Activated CD8-positive, alpha-beta memory T cell treated with anti-CD3 and anti-CD28 coated beads, Interleukin-2, amount 50 U/mL, for 1 hour (primary cell): Measurements from ENCODE around the gene CPN2.
A peak's percentile ranks its signal among the peaks of the same experiment; 100 is the strongest.

Source experiments
- DNase-seq: peaks from one replicate; pipeline ENCODE4 v3.0.0-alpha.2; 2020; ENCODE audit errors: extremely low read depth

Gene CPN2

DNA sequence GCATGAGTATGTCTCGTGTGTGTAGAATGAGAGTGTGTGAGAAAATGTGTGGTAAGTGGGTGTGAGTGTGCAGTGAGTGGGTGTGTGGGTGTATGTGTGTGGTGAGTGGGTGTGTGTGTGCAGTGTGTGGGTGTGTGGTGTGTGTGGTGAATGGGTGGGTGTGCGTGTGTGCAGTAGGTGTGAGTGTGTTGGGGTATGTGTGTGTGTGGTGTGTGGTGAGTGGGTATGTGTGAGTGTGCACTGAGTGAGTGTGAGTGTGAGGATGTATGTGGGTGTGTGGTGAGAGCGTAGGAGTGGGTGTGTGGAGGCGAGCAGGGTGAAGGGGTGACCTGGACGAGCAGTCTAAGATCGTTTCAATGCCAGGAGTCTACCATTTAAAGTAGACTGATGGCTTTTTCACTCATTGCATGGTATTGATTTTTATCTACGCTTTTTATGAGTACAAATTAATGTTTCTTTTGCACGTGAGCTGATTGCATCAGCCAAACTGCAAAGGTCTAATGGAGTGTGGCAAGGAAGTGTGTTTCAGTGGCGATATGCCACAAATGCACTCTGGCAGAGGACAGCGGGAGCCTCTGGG lies 1.6 kb upstream of the CPN2 start:
- DNase-seq: no peak

DNA sequence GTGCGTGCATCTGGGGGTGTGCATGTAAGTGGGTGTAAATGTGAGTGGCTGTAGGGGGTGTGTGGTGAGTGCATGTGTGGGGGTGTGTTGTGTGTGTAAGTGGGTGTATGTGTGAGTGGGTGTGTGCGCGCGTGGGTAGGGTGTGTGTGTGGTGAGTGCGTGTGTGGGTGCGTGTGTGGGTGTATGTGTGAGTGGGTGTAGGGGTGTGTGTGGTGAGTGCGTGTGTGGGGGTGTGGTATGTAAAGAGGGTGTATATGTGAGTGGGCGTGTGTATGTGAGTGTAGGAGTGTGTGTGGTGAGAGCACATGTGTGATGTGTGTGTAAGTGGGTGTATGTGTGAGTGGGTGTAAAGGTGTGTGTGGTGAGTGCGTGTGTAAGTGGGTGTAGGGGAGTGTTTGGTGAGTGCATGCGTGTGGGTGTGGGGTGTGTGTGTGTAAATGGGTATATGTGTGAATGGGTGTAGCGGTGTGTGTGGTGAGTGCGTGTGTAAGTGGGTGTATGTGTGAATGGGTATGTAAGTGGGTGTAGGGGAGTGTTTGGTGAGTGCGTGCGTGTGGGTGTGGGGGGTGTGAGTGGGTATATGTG lies 916 bp upstream of the CPN2 start:
- no peak for DNase-seq

DNA sequence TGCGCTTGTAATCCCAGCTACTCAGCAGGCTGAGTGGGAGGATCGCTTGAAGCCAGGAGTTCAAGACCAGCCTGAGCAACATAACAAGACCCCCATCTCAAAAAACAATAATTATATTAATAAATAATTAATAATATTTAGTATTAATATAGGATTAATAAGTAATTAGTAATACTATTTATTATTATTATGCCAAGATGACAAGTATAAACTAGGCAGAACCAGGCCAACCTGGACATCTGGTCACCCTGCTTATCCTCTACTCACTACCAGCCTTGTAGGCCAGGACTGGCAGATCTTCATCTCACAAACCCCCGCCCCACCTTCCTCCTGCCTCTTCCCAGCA lies 429 bp downstream of the CPN2 start:
- no peak for DNase-seq

DNA sequence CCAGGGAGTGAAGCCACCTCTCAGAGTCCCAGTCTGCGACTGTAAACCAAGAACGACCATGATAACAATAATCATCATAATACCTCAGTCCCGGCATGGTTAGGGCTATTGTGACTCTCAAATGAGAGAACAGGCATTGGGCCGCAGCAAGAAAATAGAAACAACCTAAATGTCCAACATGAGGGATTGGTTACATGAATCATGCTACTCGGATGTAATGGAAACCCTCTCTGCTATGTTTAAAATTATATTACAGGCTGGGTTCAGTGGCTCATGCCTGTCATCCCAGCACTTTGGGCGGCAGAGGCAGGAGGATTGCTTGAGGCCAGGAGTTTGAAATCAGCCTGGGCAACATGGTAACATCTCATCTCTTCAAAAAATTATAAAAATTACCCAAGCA lies 2.8 kb downstream of the CPN2 start:
- DNase-seq: no peak

DNA sequence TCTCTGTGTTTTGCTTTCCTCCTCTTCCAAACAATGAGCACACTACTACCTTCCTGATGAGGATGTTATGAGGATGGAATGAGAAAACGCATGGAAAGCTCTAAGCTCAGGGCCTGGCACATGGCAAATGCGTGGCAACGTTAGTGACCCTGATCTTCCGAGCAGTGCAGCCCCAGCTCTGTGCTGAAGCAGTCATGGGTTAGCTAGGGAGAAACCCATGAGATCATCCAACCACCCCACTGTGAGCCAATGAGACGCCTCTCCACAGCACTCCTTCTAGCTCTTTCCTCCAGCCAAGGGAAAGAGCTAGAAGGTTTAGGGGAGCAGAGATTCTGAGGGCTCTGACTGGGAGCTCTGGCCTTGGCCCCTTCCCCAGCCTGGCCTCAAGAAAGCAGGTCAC lies 4.5 kb downstream of the CPN2 start:
- no peak for DNase-seq

DNA sequence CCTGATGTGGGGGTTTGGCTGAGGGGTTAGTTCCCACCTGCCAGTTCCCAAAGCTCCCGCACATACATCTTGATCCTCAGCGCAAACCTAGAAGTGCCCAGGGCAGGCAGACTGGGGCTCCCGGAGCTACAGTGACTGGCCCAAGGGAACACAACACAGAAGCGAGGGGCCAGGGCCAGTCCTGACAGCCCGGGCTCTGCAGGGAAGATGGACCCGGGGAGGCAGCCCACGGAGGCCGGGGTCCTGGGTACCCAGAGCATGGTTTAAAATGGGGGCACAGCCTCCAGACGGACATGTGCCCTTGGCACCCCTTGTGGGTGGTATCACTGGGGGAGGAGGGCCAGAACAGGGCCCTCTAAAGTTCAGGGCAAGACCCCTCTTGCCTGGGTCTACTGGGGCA lies 5.1 kb downstream of the CPN2 start:
- DNase-seq: no peak

DNA sequence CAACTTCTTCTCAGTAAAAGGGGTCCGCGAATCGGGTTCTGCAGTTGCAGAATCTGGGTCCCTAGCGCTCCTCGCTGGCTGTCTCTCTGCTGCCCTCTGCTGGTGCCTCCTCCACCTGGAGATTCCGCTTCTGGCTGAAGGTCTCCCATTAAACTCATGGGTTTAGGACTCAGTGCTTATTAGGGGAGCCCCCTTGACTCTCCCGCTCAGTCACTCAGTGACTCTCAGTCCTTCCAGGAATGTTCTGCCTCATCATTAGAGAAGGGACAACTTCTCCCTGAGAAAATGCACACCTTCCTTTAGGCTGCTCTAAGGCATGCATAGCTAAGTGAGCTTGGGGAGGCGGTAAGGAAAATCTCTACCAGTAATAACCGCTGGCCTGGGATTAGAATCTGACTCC lies 7.1 kb downstream of the CPN2 start:
- peak; percentile 18 for DNase-seq

DNA sequence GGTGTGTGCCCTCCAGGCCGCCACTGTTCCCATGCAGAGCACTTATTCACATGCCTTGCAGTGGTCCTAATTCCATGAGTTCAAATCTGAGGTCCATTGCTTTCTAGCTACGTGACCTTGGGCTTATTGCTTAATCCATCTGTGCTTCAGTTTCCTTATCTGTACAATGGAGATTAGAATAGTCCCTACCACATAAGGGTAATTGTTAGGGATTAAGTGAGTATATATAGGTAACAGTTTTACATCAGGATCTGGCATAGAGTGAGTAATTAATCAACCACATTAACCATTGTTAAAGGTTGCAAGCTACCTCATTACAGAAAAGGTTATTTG lies 7.6 kb downstream of the CPN2 start:
- no peak for DNase-seq

DNA sequence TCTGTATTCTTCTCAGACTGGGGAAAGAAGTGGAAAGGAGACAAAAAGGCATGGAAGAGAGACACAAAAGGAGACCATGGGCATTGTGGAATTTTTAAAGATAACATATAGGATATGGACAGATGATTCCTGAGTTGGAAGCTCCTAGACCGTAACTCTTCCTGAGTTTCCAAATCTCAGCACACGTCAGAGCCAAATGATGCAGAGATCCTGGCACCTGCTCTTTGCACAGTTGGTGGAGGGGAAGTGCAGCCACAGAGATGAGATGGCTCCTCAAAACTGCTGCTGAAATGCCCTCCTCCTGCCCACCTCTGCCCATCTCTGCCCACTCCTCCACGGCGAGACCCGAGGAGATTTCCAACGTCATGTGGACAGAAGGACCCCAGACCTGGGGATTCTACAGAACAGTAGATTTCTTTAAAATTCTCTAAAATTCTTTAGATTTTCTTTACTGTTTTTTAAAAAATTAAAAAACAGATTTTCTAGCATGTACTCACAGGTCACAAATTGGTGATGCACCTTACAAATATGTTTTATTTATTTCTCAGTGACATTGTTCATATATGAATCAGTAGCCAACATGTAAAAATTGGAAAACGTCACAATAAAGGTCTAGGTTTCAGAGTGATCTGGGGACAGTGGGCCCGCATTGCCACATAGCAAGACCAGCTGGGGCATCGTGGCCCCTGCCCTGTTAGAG lies 8.1 kb downstream of the CPN2 start:
- no peak for DNase-seq

DNA sequence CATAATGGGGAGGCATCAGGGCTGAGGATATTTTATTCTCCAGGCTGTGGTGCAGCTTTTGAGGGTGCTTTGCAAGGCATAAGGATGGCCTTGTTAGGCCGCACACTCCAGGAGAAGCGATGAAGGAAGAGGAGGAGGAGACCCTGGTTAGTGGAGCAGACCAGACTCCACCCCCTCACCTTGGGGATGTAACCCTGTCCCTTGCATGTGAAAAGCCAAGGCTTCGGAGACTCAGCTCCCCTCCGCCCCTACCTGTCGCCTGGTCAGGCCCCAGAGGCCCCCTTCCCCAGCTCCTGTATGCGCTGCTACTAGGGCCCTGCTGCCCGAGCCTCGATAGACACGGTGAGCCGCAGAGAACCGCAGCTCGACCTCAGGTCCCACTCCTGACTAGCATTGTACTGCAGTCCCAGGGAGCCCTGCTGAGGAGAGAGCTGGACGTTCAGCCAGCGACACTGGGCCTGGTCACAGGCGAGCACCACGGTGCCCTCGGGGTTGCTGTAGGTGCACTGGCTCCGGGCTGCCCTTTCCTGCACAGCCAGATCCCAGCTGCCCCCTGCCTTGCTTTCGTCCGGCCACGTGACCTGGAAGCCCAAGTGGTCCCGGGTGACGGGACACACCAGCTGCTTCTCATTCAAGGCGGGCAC lies 10.2 kb downstream of the CPN2 start:
- no peak for DNase-seq

DNA sequence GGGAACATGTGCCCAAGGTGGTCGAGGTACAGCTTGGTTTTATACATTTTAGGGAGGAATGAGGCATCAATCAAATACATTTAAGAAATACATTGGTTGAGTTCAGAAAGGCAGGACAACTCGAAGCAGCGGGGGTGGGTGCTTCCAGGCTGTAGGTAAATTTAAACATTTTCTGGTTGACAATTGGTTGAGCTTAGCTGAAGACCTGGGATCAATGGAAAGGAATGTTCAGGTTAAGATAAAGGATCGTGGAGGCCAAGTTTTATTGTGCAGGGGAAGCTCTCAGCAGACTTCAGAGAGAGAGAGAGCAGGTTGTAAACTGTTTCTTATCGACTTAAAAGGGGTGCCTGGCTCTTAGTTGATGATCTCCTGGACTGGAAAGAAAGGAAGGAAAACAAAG lies 11.3 kb downstream of the CPN2 start:
- no peak for DNase-seq

DNA sequence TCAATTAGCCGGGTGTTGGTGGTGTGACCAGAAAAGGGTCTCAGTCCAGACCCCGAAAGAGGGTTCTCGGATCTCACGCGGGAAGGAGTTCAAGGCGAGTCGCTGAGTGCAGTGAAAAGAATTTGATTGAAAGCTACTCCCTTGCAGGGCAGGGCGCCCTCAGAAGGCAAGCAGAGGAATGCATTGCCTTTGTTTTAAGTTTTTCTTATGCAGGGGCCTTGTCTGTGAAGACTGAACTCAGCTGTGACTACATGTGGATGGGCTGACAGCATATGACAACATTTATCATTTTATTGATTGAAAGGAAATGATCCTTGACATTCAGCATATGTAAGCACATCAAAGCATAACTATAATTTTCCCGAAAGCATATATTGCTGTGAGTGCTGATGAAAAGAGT lies 11.8 kb downstream of the CPN2 start:
- no peak for DNase-seq

DNA sequence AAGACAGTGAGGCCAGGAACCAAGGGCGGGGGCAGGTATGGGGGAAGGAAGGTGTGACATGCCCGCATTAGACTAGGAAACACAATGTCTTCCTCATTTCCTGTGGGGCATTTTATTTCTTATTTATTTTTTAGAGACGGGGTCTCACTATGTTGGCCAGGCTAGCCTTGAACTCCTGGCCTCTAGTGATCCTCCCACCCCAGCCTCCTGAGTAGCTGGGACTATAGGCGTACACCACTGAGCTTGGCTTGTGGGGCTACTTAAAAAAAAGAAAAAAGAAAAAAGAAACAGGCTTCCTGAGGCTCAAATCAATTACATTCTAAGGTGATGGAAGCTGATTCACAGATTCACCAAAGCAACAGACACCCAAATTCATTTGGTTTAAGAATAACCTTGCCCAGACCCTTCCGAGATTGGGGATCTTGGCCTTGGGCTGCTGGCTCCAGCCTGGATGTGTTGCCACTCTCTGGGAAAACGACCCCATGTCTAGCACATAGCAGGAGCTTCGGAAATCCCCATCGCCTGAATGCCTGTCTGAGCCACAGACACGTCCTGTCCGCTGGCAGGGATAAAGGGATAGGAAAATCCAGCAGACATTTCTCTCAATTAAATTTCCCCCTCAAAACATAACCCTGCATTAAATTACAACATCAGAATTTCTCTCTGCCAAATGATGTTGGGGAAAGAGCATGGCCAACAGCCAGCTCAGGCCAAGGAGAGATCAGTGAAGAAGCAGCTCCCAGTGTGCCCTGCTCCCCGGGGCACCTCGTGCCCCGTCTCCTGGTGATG lies 13.0 kb downstream of the CPN2 start:
- no peak for DNase-seq

DNA sequence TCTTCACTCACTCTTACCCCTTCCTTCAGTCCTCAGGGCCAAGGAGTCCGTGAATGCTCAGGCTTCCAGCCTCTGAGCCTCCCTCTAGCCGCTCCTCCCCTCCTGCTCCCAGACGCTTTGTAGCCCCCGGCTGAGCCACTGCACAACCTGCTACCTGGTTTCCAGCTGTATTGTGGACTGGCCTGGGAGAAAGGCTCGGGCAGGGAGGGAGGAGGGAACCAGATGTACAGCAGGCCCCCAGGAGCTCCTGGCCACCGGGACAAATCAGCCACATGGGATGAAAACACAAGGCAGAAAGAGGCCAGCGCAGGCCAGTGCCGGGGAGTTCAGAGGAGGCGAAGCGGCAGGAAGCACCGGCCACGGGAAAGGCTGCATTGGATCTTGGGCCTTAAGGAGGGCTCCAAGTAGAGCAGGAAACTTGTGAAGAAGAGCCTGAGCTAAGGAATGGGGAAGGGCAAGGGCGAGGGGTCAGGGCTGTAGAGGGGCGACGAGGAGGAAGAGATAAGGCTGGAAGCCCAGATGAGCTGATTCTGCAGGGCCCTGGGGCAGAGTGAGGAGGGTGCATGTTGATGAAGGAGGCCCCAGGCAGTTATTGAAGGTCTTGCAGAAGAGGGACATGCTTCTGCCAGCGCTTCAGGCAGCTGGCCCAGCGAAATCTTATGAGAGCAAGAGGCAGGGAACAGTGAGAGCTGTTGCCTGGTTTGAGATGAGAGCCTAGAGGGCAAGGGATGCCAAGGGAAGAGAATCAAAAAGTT lies 14.3 kb downstream of the CPN2 start:
- no peak for DNase-seq

DNA sequence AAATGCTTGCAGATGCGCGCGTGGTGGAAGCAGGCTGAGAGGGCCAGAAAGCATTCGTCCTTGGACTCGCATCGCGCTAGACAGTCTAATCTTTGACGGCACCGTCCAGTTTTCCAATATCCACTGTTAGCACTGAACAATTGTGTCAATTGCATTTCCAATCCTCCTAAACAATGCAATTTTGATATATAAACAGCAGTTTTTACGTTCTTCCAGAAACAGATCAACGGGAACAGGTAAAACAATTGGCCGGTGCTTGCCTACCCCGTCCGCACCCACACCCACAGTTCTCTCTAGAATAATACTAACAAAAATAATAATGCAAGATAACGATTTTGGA lies 17.2 kb downstream of the CPN2 start:
- no peak for DNase-seq

DNA sequence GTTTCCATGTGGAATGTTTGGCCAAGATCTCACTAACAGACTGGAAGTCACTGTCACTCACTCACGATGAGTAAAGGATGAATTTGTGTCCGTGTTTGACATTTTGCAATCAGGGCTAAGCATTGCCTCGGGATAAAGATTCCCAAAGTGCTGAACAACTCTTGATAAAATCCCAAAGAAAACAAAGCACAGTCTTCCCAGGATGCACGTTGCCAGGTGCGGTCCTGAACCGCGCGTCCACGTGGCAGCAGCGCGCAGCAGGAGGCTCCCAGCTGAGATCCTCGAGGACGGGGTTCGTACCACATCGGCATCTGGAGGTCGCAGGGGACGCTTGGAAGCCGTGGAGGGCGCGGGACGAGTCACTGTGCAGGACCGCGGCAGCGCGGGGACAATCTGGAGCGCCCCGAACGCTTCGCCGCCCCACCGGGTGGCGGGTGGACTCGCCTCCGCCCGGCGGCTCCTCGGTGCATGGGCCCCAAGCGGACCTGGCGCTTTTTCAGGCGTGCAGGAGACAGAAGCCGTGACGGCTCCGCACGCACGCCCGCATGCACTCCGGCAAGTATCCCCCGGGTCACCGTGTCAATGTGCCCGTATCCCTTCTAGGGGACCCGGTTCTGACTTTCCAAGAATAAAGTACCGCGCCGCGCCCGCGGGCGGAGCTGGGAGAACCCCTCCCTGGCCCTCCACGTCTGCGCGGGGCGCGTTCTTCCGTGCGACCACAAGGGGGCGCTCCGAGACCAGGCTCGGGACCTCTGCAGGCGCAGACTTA lies 17.7 kb downstream of the CPN2 start:
- peak; percentile 36 for DNase-seq

DNA sequence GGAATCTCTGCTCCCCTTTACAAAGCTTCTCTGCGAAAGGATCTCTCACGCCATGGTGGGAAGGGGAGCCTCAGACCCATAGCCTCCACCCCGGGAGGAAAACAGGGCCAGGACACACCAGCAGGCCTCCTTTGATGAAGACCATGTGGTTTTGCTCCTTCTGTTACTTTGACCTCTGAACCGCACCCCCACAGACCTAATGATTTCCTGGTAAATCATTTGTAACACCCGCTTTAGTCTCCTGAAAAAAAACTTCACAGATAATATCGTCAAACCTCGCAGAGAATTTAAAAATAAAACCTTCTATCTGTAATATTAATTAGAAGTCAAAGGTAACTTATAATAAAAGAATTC lies 18.3 kb downstream of the CPN2 start:
- DNase-seq: no peak

DNA sequence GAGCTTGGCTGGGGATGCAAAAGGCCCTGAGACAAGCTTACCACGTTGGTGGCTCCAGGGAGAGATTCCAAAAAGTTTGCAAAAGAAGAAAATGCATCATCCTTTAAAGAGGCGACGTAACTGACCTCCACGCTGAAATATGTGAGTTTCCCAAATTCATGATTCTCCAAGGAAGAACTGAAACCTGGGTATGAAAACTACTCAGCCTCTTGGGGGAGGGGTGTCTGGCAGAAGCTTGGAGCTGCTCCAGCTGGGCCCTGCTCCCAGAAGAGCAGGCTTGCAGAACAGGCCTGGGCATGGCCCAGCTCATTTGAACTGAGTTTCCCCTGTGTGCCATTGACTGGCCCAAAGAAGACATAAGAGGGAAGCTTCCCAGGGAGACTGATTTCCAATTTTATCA lies 20.5 kb downstream of the CPN2 start:
- DNase-seq: no peak

DNA sequence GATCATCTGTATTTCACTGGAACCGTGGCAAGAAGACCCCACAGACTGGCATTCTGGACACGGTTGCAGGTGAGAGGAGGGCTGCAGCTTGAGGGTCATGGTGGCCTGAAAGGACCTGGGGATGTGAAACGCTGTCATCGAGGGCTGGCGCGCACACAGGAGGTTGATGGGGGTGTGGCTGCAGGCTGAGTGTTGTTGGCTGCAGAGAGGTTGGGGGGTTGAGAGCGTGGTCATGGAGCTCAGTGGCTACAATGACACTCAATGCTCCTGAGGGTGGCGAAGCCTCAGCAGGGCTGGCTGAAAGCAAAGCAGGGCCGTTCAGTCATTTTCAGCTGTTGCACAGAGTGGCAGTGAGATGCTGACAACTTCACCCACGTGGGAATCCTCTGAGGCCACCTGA lies 21.0 kb downstream of the CPN2 start:
- no peak for DNase-seq

DNA sequence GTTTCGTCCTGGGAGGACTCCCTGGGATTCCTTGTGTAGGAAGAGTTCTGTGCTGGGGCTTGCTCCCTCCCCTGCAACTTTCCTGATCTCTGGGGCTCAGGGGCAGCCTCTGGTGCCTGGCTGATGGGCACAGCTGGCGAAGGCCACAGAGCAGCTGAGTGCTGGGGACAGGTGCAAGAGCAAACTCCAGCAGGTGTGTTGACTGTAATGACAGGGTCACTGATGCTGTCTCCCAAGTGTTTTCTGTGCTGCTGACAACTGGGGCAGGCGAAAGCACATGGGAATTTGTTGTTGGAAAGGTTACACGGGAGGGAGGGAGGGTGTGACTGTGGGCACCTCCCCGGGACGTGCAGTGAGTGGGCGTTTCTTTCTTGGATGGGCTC lies 21.6 kb downstream of the CPN2 start:
- DNase-seq: no peak

DNA sequence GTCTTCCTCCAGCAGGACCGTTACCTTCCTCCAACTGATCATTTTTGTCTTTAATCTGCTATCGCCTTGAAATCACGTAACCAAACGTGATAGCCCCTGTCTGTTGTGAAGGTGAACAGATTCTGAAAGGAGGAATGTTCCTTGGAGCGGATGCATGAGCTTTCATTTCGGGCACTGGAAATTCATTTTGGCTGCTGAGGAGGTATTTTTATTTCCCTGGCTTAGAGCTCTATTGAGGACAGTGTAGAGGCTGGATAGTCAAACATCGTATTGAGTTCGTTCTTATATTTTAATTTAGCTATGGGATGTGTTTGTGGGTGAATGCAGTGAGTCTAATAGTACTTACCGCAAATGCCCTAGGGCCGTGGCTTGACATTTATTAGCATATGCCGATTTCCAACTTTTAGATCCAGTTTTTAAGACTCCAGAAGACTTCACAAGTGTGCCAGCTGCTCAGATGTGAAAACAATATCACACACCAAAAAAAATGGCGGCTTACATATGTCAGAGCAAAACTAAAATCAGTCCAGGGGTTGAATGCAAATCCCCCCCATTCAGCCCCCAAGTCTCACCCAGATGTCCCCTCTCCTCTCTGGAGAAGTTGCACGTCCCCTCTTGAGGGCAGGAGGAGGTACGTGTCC lies 22.1 kb downstream of the CPN2 start:
- DNase-seq: no peak
